SH-SY5Y (cell line): ENCODE measurements around the gene PYGM.

Experiments used
- GATA2 ChIP-seq: IDR thresholded peaks from 2 replicates; pipeline ENCODE4 v1.6.1; 2011; ENCODE audit warnings: mild to moderate bottlenecking, low read depth, low read length
- GATA3 ChIP-seq: IDR thresholded peaks from 2 replicates; pipeline ENCODE4 v1.6.1; 2011; ENCODE audit warnings: low read depth, mild to moderate bottlenecking, low read length, moderate library complexity

- TF ChIP-seq GATA3 (no peak), GATA2 (no peak)
These were observed 11.7 kb downstream of the PYGM start for GRCh38 chr11:64747961-64748665.
